Measurements from ENCODE around the gene ANKS3.

Gene ANKS3

GRCh38 chr16:4666537-4667202 is 67.4 kb downstream of the ANKS3 start:
- no peak for DNase-seq (ENCODE audit: low spot score)

- DNase-seq (ENCODE audit: low spot score), result no peak
Observed at GRCh38 chr16:4664538-4665418, 69.3 kb downstream of the ANKS3 start.

GRCh38 chr16:4663777-4664465 is 70.2 kb downstream of the ANKS3 start:
- peak; percentile 55 for DNase-seq (ENCODE audit: low spot score)

GRCh38 chr16:4663465-4663776 is 70.7 kb downstream of the ANKS3 start:
- no peak for DNase-seq (ENCODE audit: low spot score)

- DNase-seq (ENCODE audit: low spot score), result no peak
Observed at GRCh38 chr16:4661661-4662060, 72.4 kb downstream of the ANKS3 start.

GRCh38 chr16:4660454-4661007 is 73.5 kb downstream of the ANKS3 start:
- DNase-seq (ENCODE audit: low spot score), result no peak

- DNase-seq (ENCODE audit: low spot score), result no peak
Observed at GRCh38 chr16:4659363-4660353, 74.4 kb downstream of the ANKS3 start.

- DNase-seq (ENCODE audit: low spot score), result no peak
Observed at GRCh38 chr16:4656695-4657686, 77.1 kb downstream of the ANKS3 start.

GRCh38 chr16:4656221-4656620 is 77.8 kb downstream of the ANKS3 start:
- DNase-seq (ENCODE audit: low spot score), result no peak

GRCh38 chr16:4655801-4656200 is 78.3 kb downstream of the ANKS3 start:
- no peak for DNase-seq (ENCODE audit: low spot score)

- DNase-seq (ENCODE audit: low spot score), result no peak
Observed at GRCh38 chr16:4654964-4655590, 79.0 kb downstream of the ANKS3 start.

GRCh38 chr16:4654011-4654963 is 79.8 kb downstream of the ANKS3 start:
- peak; percentile 42 for DNase-seq (ENCODE audit: low spot score)

- no peak for DNase-seq (ENCODE audit: low spot score)
Observed at GRCh38 chr16:4652561-4652960, 81.5 kb downstream of the ANKS3 start.

- DNase-seq (ENCODE audit: low spot score), result no peak
Observed at GRCh38 chr16:4651827-4652226, 82.2 kb downstream of the ANKS3 start.

- peak; percentile 87 for DNase-seq (ENCODE audit: low spot score)
Observed at GRCh38 chr16:4650443-4651074, 83.5 kb downstream of the ANKS3 start.

GRCh38 chr16:4649744-4650442 is 84.2 kb downstream of the ANKS3 start:
- no peak for DNase-seq (ENCODE audit: low spot score)

- DNase-seq (ENCODE audit: low spot score), result no peak
Observed at GRCh38 chr16:4648917-4649316, 85.2 kb downstream of the ANKS3 start.

- DNase-seq (ENCODE audit: low spot score), result no peak
Observed at GRCh38 chr16:4647644-4647980, 86.5 kb downstream of the ANKS3 start.
